Measurements from ENCODE around the gene DLEU7.

DLEU7 gene

GRCh38 chr13:50844084-50844875 lies 788 bp upstream of the DLEU7 start:
- peak overlapping the region; percentile 38 for H3K4me3 ChIP-seq (ENCODE audit: insufficient read depth, low read depth, low read length)

DNA sequence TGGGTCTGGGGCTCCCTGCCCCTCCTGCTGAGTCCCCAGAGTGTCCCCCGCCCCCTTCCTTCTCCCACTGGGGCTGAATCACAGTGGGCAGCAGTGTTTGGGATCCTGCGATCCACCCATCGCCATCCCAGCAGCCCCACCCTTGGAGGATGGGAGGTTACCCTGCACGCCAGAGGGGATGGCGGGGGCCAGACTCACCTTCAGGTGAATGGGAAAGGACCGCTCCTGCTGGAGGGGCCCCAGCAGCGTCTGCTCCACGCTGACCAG lies 569 bp downstream of the DLEU7 start:
- WGBS, 2 experiments: 20 to 29% methylated on average over 8 of the region's 8 CpGs
- peaks cover 17% of the 10 kb centered on the region for H3K4me1 ChIP-seq (ENCODE audit: control insufficient read depth, insufficient read depth, low read length)
- no peak overlapping the region for H3K27ac ChIP-seq (ENCODE audit: insufficient read depth, low read depth, low read length, poor library complexity, severe bottlenecking)
- peaks cover 35% of the 10 kb centered on the region for H3K27me3 ChIP-seq (ENCODE audit: control insufficient read depth, insufficient read depth, low read length, poor library complexity, severe bottlenecking)
- H3K9me3 ChIP-seq (ENCODE audit: control insufficient read depth, low read length): no peaks in the 10 kb centered on the region
- H3K36me3 ChIP-seq (ENCODE audit: control insufficient read depth, insufficient read depth, low read length): no peaks in the 10 kb centered on the region
- H3K4me3 ChIP-seq (ENCODE audit: insufficient read depth, low read depth, low read length): peak overlapping the region; percentile 38

More at GRCh38 chr13:50844084-50844875, 788 bp upstream of the DLEU7 start:
- Histone ChIP-seq H3K4me1 (ENCODE audit: control insufficient read depth, insufficient read depth, low read length) (peaks cover 17% of the 10 kb centered on the region), H3K9me3 (ENCODE audit: control insufficient read depth, low read length) (no peaks in the 10 kb centered on the region), H3K27me3 (ENCODE audit: control insufficient read depth, insufficient read depth, low read length, poor library complexity, severe bottlenecking) (peaks cover 35% of the 10 kb centered on the region), H3K36me3 (ENCODE audit: control insufficient read depth, insufficient read depth, low read length) (no peaks in the 10 kb centered on the region), H3K27ac (ENCODE audit: insufficient read depth, low read depth, low read length, poor library complexity, severe bottlenecking) (no peak overlapping the region)
- 58 to 62% methylated on average over 6 of the region's 6 CpGs for WGBS, 2 experiments

DNA sequence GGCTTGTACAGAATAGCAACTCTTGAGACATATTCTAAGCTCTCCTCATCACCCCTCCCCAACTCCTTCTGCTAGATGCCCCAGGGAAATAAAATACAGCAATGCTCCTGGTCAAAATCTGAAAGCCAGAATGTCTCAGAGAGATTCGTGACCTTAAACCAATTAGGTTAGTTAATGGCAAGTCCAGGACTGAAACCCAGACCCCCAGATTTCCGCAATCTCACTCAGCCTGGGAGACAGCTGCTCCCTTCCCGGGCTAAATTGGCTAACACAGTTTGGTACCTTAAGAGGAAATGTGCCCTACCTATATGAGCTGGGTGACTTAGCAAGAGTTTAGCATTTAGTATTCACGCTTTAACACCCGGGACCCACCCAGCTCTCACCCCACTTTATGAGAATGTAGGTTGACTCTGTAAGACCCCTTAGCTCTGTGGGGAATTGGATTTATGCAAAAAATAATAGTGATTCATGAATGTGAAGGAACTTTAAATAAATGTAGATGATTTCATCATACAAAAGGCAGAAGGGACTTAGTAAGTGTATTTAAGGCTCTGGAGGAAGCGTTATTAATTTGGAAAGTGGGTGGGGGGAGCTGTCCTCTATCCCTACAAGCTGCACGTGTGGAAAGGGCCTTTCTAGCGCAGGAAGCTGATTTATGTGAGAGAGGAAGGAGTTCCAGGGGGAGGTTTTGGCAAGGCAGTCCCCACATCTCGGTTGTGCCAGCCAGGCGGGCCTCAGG lies 1.1 kb downstream of the DLEU7 start:
- WGBS, 2 experiments: 61 to 62% methylated on average over 9 to 10 of the region's 10 CpGs
- H3K27ac ChIP-seq (ENCODE audit: insufficient read depth, low read depth, low read length, poor library complexity, severe bottlenecking): no peak overlapping the region
- H3K27me3 ChIP-seq (ENCODE audit: control insufficient read depth, insufficient read depth, low read length, poor library complexity, severe bottlenecking): peaks cover 35% of the 10 kb centered on the region
- H3K36me3 ChIP-seq (ENCODE audit: control insufficient read depth, insufficient read depth, low read length): no peaks in the 10 kb centered on the region
- peak overlapping the region; percentile 38 for H3K4me3 ChIP-seq (ENCODE audit: insufficient read depth, low read depth, low read length)
- H3K9me3 ChIP-seq (ENCODE audit: control insufficient read depth, low read length): no peaks in the 10 kb centered on the region
- peaks cover 17% of the 10 kb centered on the region for H3K4me1 ChIP-seq (ENCODE audit: control insufficient read depth, insufficient read depth, low read length)

DNA sequence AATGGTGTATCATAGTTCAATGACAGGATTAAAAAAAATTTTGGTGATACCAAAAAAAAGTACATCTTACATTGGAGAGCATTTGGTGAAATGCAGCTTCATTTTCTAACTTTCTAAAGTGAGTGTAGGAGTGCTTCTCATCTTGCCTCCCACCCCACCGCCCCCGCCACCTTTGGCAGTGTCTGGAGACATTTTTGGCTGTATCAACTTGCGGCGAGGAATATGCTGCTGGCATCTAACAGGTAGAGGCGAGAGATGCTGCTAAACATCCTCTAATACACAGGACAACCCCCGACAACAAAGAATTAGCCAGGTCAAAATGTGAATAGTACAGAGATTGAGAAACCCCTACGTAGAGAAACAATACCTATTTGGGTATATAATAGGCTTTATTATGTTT lies 1.7 kb downstream of the DLEU7 start:
- Histone ChIP-seq H3K4me1 (ENCODE audit: control insufficient read depth, insufficient read depth, low read length) (peaks cover 17% of the 10 kb centered on the region), H3K4me3 (ENCODE audit: insufficient read depth, low read depth, low read length) (no peak overlapping the region), H3K36me3 (ENCODE audit: control insufficient read depth, insufficient read depth, low read length) (no peaks in the 10 kb centered on the region), H3K27me3 (ENCODE audit: control insufficient read depth, insufficient read depth, low read length, poor library complexity, severe bottlenecking) (peaks cover 35% of the 10 kb centered on the region), H3K9me3 (ENCODE audit: control insufficient read depth, low read length) (no peaks in the 10 kb centered on the region), H3K27ac (ENCODE audit: insufficient read depth, low read depth, low read length, poor library complexity, severe bottlenecking) (no peak overlapping the region)
- 94% methylated on average over 5 to 6 of the region's 7 CpGs for WGBS, 2 experiments

- peaks cover 33% of the 10 kb centered on the region for H3K27me3 ChIP-seq (ENCODE audit: control insufficient read depth, insufficient read depth, low read length, poor library complexity, severe bottlenecking)
- H3K9me3 ChIP-seq (ENCODE audit: control insufficient read depth, low read length): no peaks in the 10 kb centered on the region
- 90% methylated on average over 3 of the region's 3 CpGs for WGBS, 2 experiments
- H3K4me3 ChIP-seq (ENCODE audit: insufficient read depth, low read depth, low read length): no peak overlapping the region
- H3K36me3 ChIP-seq (ENCODE audit: control insufficient read depth, insufficient read depth, low read length): no peaks in the 10 kb centered on the region
- H3K4me1 ChIP-seq (ENCODE audit: control insufficient read depth, insufficient read depth, low read length): peaks cover 17% of the 10 kb centered on the region
- no peak overlapping the region for H3K27ac ChIP-seq (ENCODE audit: insufficient read depth, low read depth, low read length, poor library complexity, severe bottlenecking)
Measured at GRCh38 chr13:50840284-50840683, 3.2 kb downstream of the DLEU7 start.

GRCh38 chr13:50839828-50840227 lies 3.7 kb downstream of the DLEU7 start:
- Histone ChIP-seq H3K27ac (ENCODE audit: insufficient read depth, low read depth, low read length, poor library complexity, severe bottlenecking) (no peak overlapping the region), H3K4me1 (ENCODE audit: control insufficient read depth, insufficient read depth, low read length) (peaks cover 17% of the 10 kb centered on the region), H3K9me3 (ENCODE audit: control insufficient read depth, low read length) (no peaks in the 10 kb centered on the region), H3K36me3 (ENCODE audit: control insufficient read depth, insufficient read depth, low read length) (no peaks in the 10 kb centered on the region), H3K4me3 (ENCODE audit: insufficient read depth, low read depth, low read length) (no peak overlapping the region), H3K27me3 (ENCODE audit: control insufficient read depth, insufficient read depth, low read length, poor library complexity, severe bottlenecking) (peaks cover 30% of the 10 kb centered on the region)
- 87 to 95% methylated on average over 4 of the region's 4 CpGs for WGBS, 2 experiments

DNA sequence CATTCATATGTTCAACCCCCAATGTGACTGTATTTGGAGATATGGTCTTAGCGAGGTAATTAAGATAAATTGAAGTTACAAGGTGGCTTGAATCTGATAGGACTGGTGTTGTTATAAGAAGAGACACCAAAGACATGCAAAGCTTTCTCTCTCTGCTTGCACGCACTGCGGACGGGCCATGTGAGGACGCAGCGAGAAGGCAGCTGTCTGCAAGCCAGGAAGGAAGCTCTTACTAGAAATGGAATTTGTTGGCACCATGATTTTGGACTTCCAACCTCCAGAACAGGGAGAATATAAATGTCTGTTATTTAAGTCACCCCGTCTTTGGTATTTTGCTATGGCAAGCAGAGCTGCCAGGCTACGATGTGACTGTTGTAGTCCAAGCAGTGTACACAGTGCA lies 4.8 kb downstream of the DLEU7 start:
- Histone ChIP-seq H3K27ac (ENCODE audit: insufficient read depth, low read depth, low read length, poor library complexity, severe bottlenecking) (no peak overlapping the region), H3K36me3 (ENCODE audit: control insufficient read depth, insufficient read depth, low read length) (no peaks in the 10 kb centered on the region), H3K4me3 (ENCODE audit: insufficient read depth, low read depth, low read length) (no peak overlapping the region), H3K27me3 (ENCODE audit: control insufficient read depth, insufficient read depth, low read length, poor library complexity, severe bottlenecking) (peaks cover 19% of the 10 kb centered on the region), H3K4me1 (ENCODE audit: control insufficient read depth, insufficient read depth, low read length) (peaks cover 10% of the 10 kb centered on the region), H3K9me3 (ENCODE audit: control insufficient read depth, low read length) (no peaks in the 10 kb centered on the region)
- WGBS, 2 experiments: 94 to 97% methylated on average over 8 of the region's 8 CpGs

- no peaks in the 10 kb centered on the region for H3K36me3 ChIP-seq (ENCODE audit: control insufficient read depth, insufficient read depth, low read length)
- no peaks in the 10 kb centered on the region for H3K9me3 ChIP-seq (ENCODE audit: control insufficient read depth, low read length)
- no peak overlapping the region for H3K27ac ChIP-seq (ENCODE audit: insufficient read depth, low read depth, low read length, poor library complexity, severe bottlenecking)
- peaks cover 6% of the 10 kb centered on the region for H3K4me1 ChIP-seq (ENCODE audit: control insufficient read depth, insufficient read depth, low read length)
- no peak overlapping the region for H3K4me3 ChIP-seq (ENCODE audit: insufficient read depth, low read depth, low read length)
- 94 to 95% methylated on average over 5 of the region's 5 CpGs for WGBS, 2 experiments
- H3K27me3 ChIP-seq (ENCODE audit: control insufficient read depth, insufficient read depth, low read length, poor library complexity, severe bottlenecking): peaks cover 13% of the 10 kb centered on the region
Measured at GRCh38 chr13:50838031-50838430, 5.5 kb downstream of the DLEU7 start.

GRCh38 chr13:50831512-50831911 lies 12.0 kb downstream of the DLEU7 start:
- no peak overlapping the region for H3K27ac ChIP-seq (ENCODE audit: insufficient read depth, low read depth, low read length, poor library complexity, severe bottlenecking)
- WGBS, 2 experiments: 93 to 97% methylated on average over 4 of the region's 4 CpGs

GRCh38 chr13:50829896-50830295 lies 13.6 kb downstream of the DLEU7 start:
- Histone ChIP-seq H3K4me1 (ENCODE audit: control insufficient read depth, insufficient read depth, low read length) (no peaks in the 10 kb centered on the region), H3K36me3 (ENCODE audit: control insufficient read depth, insufficient read depth, low read length) (no peaks in the 10 kb centered on the region), H3K27ac (ENCODE audit: insufficient read depth, low read depth, low read length, poor library complexity, severe bottlenecking) (no peak overlapping the region), H3K4me3 (ENCODE audit: insufficient read depth, low read depth, low read length) (no peak overlapping the region), H3K9me3 (ENCODE audit: control insufficient read depth, low read length) (no peaks in the 10 kb centered on the region), H3K27me3 (ENCODE audit: control insufficient read depth, insufficient read depth, low read length, poor library complexity, severe bottlenecking) (no peaks in the 10 kb centered on the region)
- WGBS, 2 experiments: 91 to 96% methylated on average over 2 of the region's 2 CpGs

More at GRCh38 chr13:50831512-50831911, 12.0 kb downstream of the DLEU7 start:
- H3K9me3 ChIP-seq (ENCODE audit: control insufficient read depth, low read length): no peaks in the 10 kb centered on the region
- no peak overlapping the region for H3K4me3 ChIP-seq (ENCODE audit: insufficient read depth, low read depth, low read length)
- H3K4me1 ChIP-seq (ENCODE audit: control insufficient read depth, insufficient read depth, low read length): no peaks in the 10 kb centered on the region
- no peaks in the 10 kb centered on the region for H3K27me3 ChIP-seq (ENCODE audit: control insufficient read depth, insufficient read depth, low read length, poor library complexity, severe bottlenecking)
- no peaks in the 10 kb centered on the region for H3K36me3 ChIP-seq (ENCODE audit: control insufficient read depth, insufficient read depth, low read length)

All from ectodermal cell (in vitro differentiated cells).